Measurements from ENCODE around the gene CHMP4B. TPM values are rescaled to one million over a fixed set of nuclear protein-coding genes. Genes with fewer than 3 reads are reported as not detected.
A peak's percentile ranks its signal among the peaks of the same experiment; 100 is the strongest.

Gene CHMP4B
- total RNA-seq, 1 donor, result 32.0 TPM

- no peak overlapping the region for H3K4me3 ChIP-seq (ENCODE audit: low read depth, low read length)
- TF ChIP-seq, protein P1, sequence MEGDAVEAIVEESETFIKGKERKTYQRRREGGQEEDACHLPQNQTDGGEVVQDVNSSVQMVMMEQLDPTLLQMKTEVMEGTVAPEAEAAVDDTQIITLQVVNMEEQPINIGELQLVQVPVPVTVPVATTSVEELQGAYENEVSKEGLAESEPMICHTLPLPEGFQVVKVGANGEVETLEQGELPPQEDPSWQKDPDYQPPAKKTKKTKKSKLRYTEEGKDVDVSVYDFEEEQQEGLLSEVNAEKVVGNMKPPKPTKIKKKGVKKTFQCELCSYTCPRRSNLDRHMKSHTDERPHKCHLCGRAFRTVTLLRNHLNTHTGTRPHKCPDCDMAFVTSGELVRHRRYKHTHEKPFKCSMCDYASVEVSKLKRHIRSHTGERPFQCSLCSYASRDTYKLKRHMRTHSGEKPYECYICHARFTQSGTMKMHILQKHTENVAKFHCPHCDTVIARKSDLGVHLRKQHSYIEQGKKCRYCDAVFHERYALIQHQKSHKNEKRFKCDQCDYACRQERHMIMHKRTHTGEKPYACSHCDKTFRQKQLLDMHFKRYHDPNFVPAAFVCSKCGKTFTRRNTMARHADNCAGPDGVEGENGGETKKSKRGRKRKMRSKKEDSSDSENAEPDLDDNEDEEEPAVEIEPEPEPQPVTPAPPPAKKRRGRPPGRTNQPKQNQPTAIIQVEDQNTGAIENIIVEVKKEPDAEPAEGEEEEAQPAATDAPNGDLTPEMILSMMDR (IDR thresholded peaks at IDR 0.05; ENCODE audit: insufficient read depth, low read depth, low read length), result no peak
These were observed 7.2 kb upstream of the CHMP4B start for GRCh38 chr20:33803921-33804337.

DNA sequence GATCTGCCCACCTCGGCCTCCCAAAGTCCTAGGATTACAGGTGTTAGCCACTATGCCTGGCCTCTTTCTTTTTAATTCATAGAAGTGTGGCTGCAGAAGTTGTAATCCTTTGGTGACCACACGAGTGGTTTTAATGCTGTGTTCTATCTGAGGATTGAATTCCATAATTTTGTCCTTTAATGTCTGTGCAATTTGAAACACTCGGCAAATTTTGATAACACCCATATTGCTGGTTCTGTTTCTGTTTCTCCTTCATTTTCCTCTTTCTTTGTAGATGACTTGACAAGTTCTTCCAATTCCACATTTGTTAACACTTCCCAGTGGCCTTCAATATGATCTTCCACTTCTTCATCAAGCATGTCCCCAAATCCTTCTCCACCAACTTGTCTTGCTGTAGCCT lies 2.8 kb upstream of the CHMP4B start:
- DNase-seq (ENCODE audit: low read depth), result no peak
- H3K4me3 ChIP-seq (ENCODE audit: low read depth, low read length), result no peak overlapping the region
- TF ChIP-seq, protein P1 (IDR thresholded peaks at IDR 0.05; ENCODE audit: insufficient read depth, low read depth, low read length), result no peak

More at GRCh38 chr20:33803921-33804337, 7.2 kb upstream of the CHMP4B start:
- DNase-seq (ENCODE audit: low read depth), result peak; percentile 86

DNA sequence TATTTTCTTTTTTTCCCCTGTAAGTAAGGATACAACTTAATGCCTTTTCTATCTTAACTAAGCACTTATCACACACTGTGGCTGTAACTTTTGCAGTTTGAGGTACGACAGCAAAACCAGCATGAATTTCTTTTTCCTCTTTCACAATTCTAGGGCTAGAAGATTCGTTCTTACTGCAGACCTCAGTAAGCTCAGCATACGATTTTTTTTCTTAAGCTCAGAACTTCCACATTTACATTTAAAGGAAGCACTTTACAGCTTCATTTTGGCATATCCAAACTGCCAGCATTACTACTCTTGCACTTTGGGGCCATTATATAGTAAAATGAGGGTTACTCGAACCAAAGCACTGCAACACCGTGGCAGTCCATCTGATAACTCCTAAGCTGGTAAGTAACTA lies 889 bp upstream of the CHMP4B start:
- DNase-seq (ENCODE audit: low read depth), result no peak
- TF ChIP-seq, protein P1 (IDR thresholded peaks at IDR 0.05; ENCODE audit: insufficient read depth, low read depth, low read length), result no peak
- no peak overlapping the region for H3K4me3 ChIP-seq (ENCODE audit: low read depth, low read length)

DNA sequence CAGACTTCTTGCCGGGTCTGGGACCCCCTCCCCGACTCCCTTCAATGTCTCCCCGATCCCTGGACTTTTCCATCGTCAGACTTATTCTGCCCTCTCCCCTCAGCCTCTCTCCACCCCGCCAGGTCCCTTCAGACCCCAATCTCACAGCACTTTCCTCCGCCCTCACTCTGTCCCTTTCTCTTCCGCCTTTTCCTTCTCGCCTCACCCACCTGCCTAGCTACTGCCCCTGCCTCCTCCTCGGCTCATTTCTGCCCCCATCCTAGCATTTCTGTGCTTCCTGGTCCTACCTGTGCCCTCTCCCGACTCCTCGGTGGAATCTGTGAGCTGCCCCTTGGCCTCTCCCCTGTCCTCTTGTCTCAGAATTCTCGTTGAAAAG lies 616 bp downstream of the CHMP4B start:
- DNase-seq (ENCODE audit: low read depth), result no peak
- H3K4me3 ChIP-seq (ENCODE audit: low read depth, low read length), result peak overlapping the region; percentile 68
- TF ChIP-seq, protein P1 (IDR thresholded peaks at IDR 0.05; ENCODE audit: insufficient read depth, low read depth, low read length), result no peak

DNA sequence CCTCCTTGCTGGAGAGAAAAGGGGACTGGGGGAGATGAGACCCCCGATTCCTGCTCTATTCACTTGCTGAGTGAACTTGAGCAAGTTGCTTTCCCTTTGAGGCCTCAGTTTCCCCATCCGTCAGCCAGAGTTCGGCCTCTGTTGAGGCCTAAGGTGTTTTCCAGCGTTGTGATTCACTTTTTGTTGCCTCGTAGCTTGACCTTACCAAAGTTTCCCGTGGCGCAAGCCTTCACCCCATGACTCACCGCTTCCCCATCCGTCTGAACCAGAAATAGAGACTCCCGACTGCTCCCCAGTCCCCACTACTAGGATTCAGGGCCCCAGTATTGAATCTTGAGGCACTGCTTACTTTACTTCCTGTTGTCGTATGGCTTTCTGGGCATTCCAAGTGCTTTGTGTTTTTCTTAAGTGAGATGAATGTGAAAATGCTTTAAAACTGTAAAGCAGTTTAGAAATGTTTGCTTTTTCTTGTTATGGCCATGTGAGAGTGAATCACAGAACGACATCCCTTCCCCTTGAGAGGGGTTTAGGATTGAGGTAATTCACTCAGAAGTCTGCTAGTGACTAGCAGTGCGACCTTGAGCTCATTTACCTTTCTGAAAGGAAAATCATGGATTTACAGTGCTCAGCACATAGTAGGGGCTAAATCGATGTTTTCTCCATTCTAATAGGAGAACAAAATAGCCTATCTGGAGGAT lies 1.2 kb downstream of the CHMP4B start:
- H3K4me3 ChIP-seq (ENCODE audit: low read depth, low read length), result peak overlapping the region; percentile 68
- TF ChIP-seq, protein P1 (IDR thresholded peaks at IDR 0.05; ENCODE audit: insufficient read depth, low read depth, low read length), result no peak
- peak; percentile 92 for DNase-seq (ENCODE audit: low read depth)

GRCh38 chr20:33812908-33813462 lies 1.8 kb downstream of the CHMP4B start:
- DNase-seq (ENCODE audit: low read depth), result peak; percentile 41
- H3K4me3 ChIP-seq (ENCODE audit: low read depth, low read length), result peak overlapping the region; percentile 68
- TF ChIP-seq, protein P1 (IDR thresholded peaks at IDR 0.05; ENCODE audit: insufficient read depth, low read depth, low read length), result no peak
